Right lobe of liver (tissue), 6 donors: Measurements from ENCODE around the gene NLN. TPM values are rescaled to one million over a fixed set of nuclear protein-coding genes. Genes with fewer than 3 reads are reported as not detected.

Experiments used
- ATAC-seq, 4 donors: fragments of 200-7000 bp; cut with Tn5 transposase; one replicate each; pipeline ENCODE4 v1.9.1; 2020; ENCODE audit warnings: mild to moderate bottlenecking in 4 of 4, moderate library complexity in 4 of 4
- DNase-seq, 3 donors: peaks; one replicate each; pipeline ENCODE4 v3.0.0-alpha.2; 2020
- H3K27ac ChIP-seq, 3 donors: fragments of 200-600 bp; one replicate each; pipeline ENCODE4 v1.8.0; 2022
- H3K27me3 ChIP-seq, 2 donors: fragments of 200-600 bp; one replicate each; pipeline ENCODE4 v1.8.0; 2022
- H3K36me3 ChIP-seq, 4 donors: fragments of 200-600 bp; sonication (generic) in 1 of 4; one replicate each; pipeline versions ENCODE4 v1.5.1 to v1.8.0; 2017 to 2022; ENCODE audit warnings: control low read depth in 1 of 4
- H3K4me1 ChIP-seq, 4 donors: fragments of 200-600 bp; sonication (generic) in 1 of 4; one replicate each; pipeline versions ENCODE4 v1.5.1 to v1.8.0; 2017 to 2022; ENCODE audit warnings: control low read depth in 1 of 4
- H3K4me3 ChIP-seq, 3 donors: fragments of 200-600 bp; one replicate each; pipeline ENCODE4 v1.8.0; 2022
- H3K9me3 ChIP-seq, 4 donors: fragments of 200-600 bp; sonication (generic) in 1 of 4; one replicate each; pipeline versions ENCODE4 v1.5.1 to v1.8.0; 2017 to 2022; ENCODE audit warnings: control low read depth in 1 of 4
- CTCF ChIP-seq, 4 donors: fragments of 200-600 bp in 3 of 4; fragments of 450-650 bp in 1 of 4; IDR thresholded peaks; one replicate each; pipeline versions ENCODE4 v1.5.1 to v1.8.0; 2016 to 2022; ENCODE audit warnings: antibody characterized with exemption in 4 of 4, mild to moderate bottlenecking in 2 of 4
- POLR2A ChIP-seq: fragments of 450-650 bp; IDR thresholded peaks from one replicate; pipeline ENCODE4 v1.6.1; 2017; ENCODE audit warnings: antibody characterized with exemption, mild to moderate bottlenecking
- WGBS: methylation state at CpG from one replicate; pipeline ENCODE4 v1.1.6; 2018; ENCODE audit warnings: low coverage, low lambda C conversion rate; ENCODE audit not compliant: insufficient coverage; ENCODE audit errors: missing lambda C conversion rate; 5-methylcytosine and 5-hydroxymethylcytosine counted together
- intact Hi-C, 2 donors: fragments of 100-400 bp; cut with DNase I; formaldehyde crosslinking; loops; one replicate each; pipeline versions ENCODE4 v1.11.2 to v1.14.1; 2022
- total RNA-seq, 6 experiments: library from RNA; depleted of rRNA in 2 of 6; stranded (reverse); fragments of >200 nt in 2 of 6; fragmentation: NEBNext Ultra II Directional in 3 of 6; extraction: Animal tissue kit (Norgen Biotek cat#: 25700) in 3 of 6; gene quantifications; one replicate each; pipeline versions ENCODE4 v1.1.0 to v1.2.4, GENCODE V29; 2016 to 2023
- donor health status: DM: no; HTN: yes; CAD: no.
- donor health status: DM: no; HTN: no; CAD: no.
- donor health status: DM: no; HTN: no; CAD: no.
- donor health status: DM: no; HTN: yes; CAD: no.
- donor health status: DM: no; HTN: yes; CAD: no.

The NLN gene
- total RNA-seq, 6 experiments from 2014 or later: 28.3 to 68.2 (median 36.7) TPM

GRCh38 chr5:65858316-65858715, 136.3 kb downstream of the NLN start:
- no peaks in the 10 kb centered on the region for H3K4me1 ChIP-seq
- intact Hi-C loops: no loop called here
- H3K27ac ChIP-seq: no peak overlapping the region
- TF ChIP-seq CTCF (IDR thresholded peaks at IDR 0.05): no peak
- no peak for TF ChIP-seq POLR2A
- no peak overlapping the region for H3K4me3 ChIP-seq
- no peaks in the 10 kb centered on the region for H3K36me3 ChIP-seq
- ATAC-seq (no peak), DNase-seq (no peak)
- H3K27me3 ChIP-seq: no peaks in the 10 kb centered on the region
- 61% methylated on average over 3 of the region's 3 CpGs for WGBS
- H3K9me3 ChIP-seq: no peaks in the 10 kb centered on the region

- no peak for ATAC-seq
- no peak for DNase-seq
Observed at GRCh38 chr5:65861830-65862241, 139.8 kb downstream of the NLN start.

GRCh38 chr5:65862384-65862783, 140.4 kb downstream of the NLN start:
- intact Hi-C loops: no loop called here
- Histone ChIP-seq H3K36me3 (no peaks in the 10 kb centered on the region), H3K27me3 (no peaks in the 10 kb centered on the region), H3K9me3 (no peaks in the 10 kb centered on the region), H3K27ac (no peak overlapping the region), H3K4me3 (no peak overlapping the region), H3K4me1 (no peaks in the 10 kb centered on the region)
- TF ChIP-seq POLR2A (no peak), CTCF (IDR thresholded peaks at IDR 0.05) (no peak)
- DNase-seq (no peak), ATAC-seq (no peak)

More at GRCh38 chr5:65861830-65862241, 139.8 kb downstream of the NLN start:
- intact Hi-C loops: no loop called here
- H3K27ac ChIP-seq: no peak overlapping the region
- no peak overlapping the region for H3K4me3 ChIP-seq
- no peaks in the 10 kb centered on the region for H3K4me1 ChIP-seq
- H3K9me3 ChIP-seq: no peaks in the 10 kb centered on the region
- no peaks in the 10 kb centered on the region for H3K36me3 ChIP-seq
- H3K27me3 ChIP-seq: no peaks in the 10 kb centered on the region
- WGBS: 55% methylated on average over 1 of the region's 3 CpGs
- TF ChIP-seq POLR2A (no peak), CTCF (IDR thresholded peaks at IDR 0.05) (no peak)

GRCh38 chr5:65863747-65864146, 141.7 kb downstream of the NLN start:
- Histone ChIP-seq H3K27me3 (no peaks in the 10 kb centered on the region), H3K4me3 (no peak overlapping the region), H3K36me3 (no peaks in the 10 kb centered on the region), H3K9me3 (no peaks in the 10 kb centered on the region), H3K27ac (no peak overlapping the region), H3K4me1 (no peaks in the 10 kb centered on the region)
- WGBS: 57% methylated on average over 2 of the region's 2 CpGs
- intact Hi-C loops: no loop called here
- ATAC-seq (no peak), DNase-seq (no peak)
- TF ChIP-seq CTCF (IDR thresholded peaks at IDR 0.05): no peak
- no peak for TF ChIP-seq POLR2A

GRCh38 chr5:65866837-65867521, 145.0 kb downstream of the NLN start:
- DNase-seq (no peak), ATAC-seq (no peak)
- 52% methylated on average over 4 of the region's 6 CpGs for WGBS
- no peak overlapping the region for H3K4me3 ChIP-seq
- no peaks in the 10 kb centered on the region for H3K27me3 ChIP-seq
- H3K4me1 ChIP-seq: no peaks in the 10 kb centered on the region
- intact Hi-C loops: no loop called here
- no peaks in the 10 kb centered on the region for H3K9me3 ChIP-seq
- TF ChIP-seq CTCF (IDR thresholded peaks at IDR 0.05): no peak
- no peak for TF ChIP-seq POLR2A
- no peak overlapping the region for H3K27ac ChIP-seq
- no peaks in the 10 kb centered on the region for H3K36me3 ChIP-seq
